Spleen (tissue), 11 donors: ENCODE results near the gene FBXL4. TPM values are rescaled to one million over a fixed set of nuclear protein-coding genes. Genes with fewer than 3 reads are reported as not detected.

ENCODE experiments used
- DNase-seq: peaks from one replicate; pipeline ENCODE4 v3.0.0-alpha.2; 2020
- H3K27ac ChIP-seq, 8 donors: fragments of 200-600 bp; sonication (generic) in 7 of 8; 1 replicate in 4 of 8; 2 replicates in 4 of 8; pipeline versions ENCODE4 v1.5.0 to v1.8.0; 2016 to 2021; ENCODE audit warnings: inconsistent platforms in 4 of 8, mild to moderate bottlenecking in 4 of 8, moderate library complexity in 1 of 8
- H3K27me3 ChIP-seq, 7 donors: fragments of 200-600 bp; sonication (generic) in 6 of 7; replicated peaks in 1 of 7; 1 replicate in 4 of 7; 2 replicates in 3 of 7; pipeline versions ENCODE4 v1.5.0 to v1.8.0; 2016 to 2021; ENCODE audit warnings: inconsistent platforms in 3 of 7, mild to moderate bottlenecking in 1 of 7
- H3K36me3 ChIP-seq, 6 donors: fragments of 200-600 bp; sonication (generic) in 5 of 6; 1 replicate in 4 of 6; 2 replicates in 2 of 6; pipeline versions ENCODE4 v1.5.0 to v1.8.0; 2016 to 2021; ENCODE audit warnings: inconsistent platforms in 2 of 6
- H3K4me1 ChIP-seq, 6 donors: fragments of 200-600 bp; sonication (generic) in 5 of 6; 1 replicate in 3 of 6; 2 replicates in 3 of 6; pipeline versions ENCODE4 v1.5.0 to v1.8.0; 2016 to 2021; ENCODE audit warnings: inconsistent platforms in 3 of 6
- H3K4me3 ChIP-seq, 8 donors: fragments of 200-600 bp; sonication (generic) in 7 of 8; 1 replicate in 4 of 8; 2 replicates in 4 of 8; pipeline versions ENCODE4 v1.5.0 to v1.8.0; 2016 to 2021; ENCODE audit warnings: inconsistent platforms in 4 of 8, mild to moderate bottlenecking in 4 of 8, moderate library complexity in 2 of 8
- H3K9me3 ChIP-seq, 8 donors: fragments of 200-600 bp; sonication (generic) in 7 of 8; 1 replicate in 4 of 8; 2 replicates in 4 of 8; pipeline versions ENCODE4 v1.5.0 to v1.8.0; 2016 to 2021; ENCODE audit warnings: inconsistent platforms in 4 of 8
- POLR2A ChIP-seq, 3 donors: fragments of 450-650 bp; IDR thresholded peaks; one replicate each; pipeline ENCODE4 v1.5.1; 2017; ENCODE audit warnings: antibody characterized with exemption in 3 of 3, mild to moderate bottlenecking in 1 of 3
- POLR2AphosphoS5 ChIP-seq, 3 donors: sonication (generic); formaldehyde crosslinking; IDR thresholded peaks; one replicate each; pipeline ENCODE4 v1.5.1; 2017; ENCODE audit warnings: antibody characterized with exemption in 3 of 3
- WGBS, 5 donors: extraction: QIAGEN DNeasy Blood & Tissue Kit in 3 of 5; methylation state at CpG; one replicate each; pipeline versions ENCODE4 v1.1.5 to v1.1.7; 2013 to 2018; 5-methylcytosine and 5-hydroxymethylcytosine counted together
- intact Hi-C: fragments of 100-400 bp; cut with DNase I; formaldehyde crosslinking; loops from one replicate; pipeline ENCODE4 v1.15.0; 2023; ENCODE audit warnings: low total_unique reads
- polyA plus RNA-seq, 3 donors: library from polyadenylated mRNA; stranded (reverse); fragments of 200-250 nt; gene quantifications; one replicate each; pipeline ENCODE4 v1.2.1, GENCODE V29; 2013
- total RNA-seq, 7 donors: library from RNA; depleted of rRNA in 3 of 7; stranded (reverse); fragments of >200 nt in 3 of 7; fragmentation: NEBNext Ultra II Directional in 4 of 7; extraction: Animal tissue kit (Norgen Biotek cat#: 25700) in 4 of 7; gene quantifications; one replicate each; pipeline versions ENCODE4 v1.1.0 to v1.2.1, GENCODE V29; 2016 to 2021
- TF ChIP-seq, protein P1 (sequence below), 11 experiments: fragments of 200-600 bp in 7 of 11; fragments of 450-650 bp in 4 of 11; sonication (generic) in 4 of 11; IDR thresholded peaks in 8 of 11; conservative IDR thresholded peaks in 3 of 11; 1 replicate in 7 of 11; 2 replicates in 4 of 11; pipeline versions ENCODE4 v1.4.0 to v1.8.0; 2016 to 2021; ENCODE audit warnings: antibody characterized with exemption in 11 of 11, inconsistent platforms in 4 of 11, mild to moderate bottlenecking in 1 of 11
- donor health status: healthy with polysubstance abuse.
- donor health status: DM: no; HTN: no; CAD: no; lungs with moderate emphysema.
- donor health status: DM: no; HTN: no; CAD: no.
- donor health status: Bipolar disorder and iron deficiency.
- donor health status: healthy.
- donor health status: DM: no; HTN: no; CAD: no.
- donor health status: DM: yes; HTN: yes; CAD: no.

Gene FBXL4
- total and polyA plus RNA-seq, 10 donors, result 2.7 to 27.0 (median 19.1) TPM

DNA sequence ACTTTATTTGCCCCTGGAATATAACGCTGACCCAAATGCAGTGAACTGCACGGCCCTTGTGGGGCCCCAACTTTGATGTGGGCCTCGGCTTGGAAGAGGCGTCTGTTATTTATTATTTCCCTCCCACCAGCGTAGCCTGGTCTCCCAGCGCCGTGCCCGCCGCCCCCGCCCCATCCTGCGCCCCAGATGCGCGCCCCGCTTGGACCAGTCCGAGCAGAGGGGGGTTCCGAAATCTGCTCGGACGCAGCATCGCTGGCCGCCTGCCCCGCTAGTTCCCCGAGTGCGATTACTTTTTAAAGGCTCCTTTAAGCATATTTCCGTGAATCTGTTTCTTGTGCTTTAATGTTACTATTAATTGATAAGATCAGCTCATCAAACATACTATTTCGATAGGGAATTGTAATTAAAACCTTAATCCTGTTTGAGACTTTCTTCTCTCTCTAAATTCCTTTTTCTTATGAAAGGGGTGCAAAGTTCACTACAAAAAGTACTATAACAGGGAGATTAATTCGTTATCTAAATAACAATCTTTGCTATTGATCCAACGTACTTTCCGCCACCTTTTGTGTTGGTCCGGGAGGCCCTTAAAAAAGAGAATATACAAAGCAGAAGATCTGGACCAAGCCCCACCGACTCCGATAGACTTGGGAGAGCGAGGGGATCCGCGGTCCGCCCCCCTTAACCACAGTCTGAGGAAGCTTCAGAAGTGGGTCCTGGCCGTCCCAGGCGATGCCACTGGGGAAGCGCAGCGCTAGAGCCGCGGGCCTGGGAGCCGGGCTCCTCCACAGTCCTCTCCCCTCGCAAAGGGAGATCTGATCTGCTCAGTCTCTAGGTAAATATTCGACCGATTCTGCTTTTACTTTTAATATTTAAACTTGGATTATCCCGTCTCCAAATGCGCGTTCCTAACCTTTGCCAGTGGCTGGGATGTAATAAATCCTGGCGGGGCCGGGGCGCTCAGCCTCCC is 103.2 kb downstream of the FBXL4 start:
- TF ChIP-seq POLR2AphosphoS5 (IDR thresholded peaks at IDR 0.05) (no peak), POLR2A (IDR thresholded peaks at IDR 0.05) (no peak)
- TF ChIP-seq, protein P1, sequence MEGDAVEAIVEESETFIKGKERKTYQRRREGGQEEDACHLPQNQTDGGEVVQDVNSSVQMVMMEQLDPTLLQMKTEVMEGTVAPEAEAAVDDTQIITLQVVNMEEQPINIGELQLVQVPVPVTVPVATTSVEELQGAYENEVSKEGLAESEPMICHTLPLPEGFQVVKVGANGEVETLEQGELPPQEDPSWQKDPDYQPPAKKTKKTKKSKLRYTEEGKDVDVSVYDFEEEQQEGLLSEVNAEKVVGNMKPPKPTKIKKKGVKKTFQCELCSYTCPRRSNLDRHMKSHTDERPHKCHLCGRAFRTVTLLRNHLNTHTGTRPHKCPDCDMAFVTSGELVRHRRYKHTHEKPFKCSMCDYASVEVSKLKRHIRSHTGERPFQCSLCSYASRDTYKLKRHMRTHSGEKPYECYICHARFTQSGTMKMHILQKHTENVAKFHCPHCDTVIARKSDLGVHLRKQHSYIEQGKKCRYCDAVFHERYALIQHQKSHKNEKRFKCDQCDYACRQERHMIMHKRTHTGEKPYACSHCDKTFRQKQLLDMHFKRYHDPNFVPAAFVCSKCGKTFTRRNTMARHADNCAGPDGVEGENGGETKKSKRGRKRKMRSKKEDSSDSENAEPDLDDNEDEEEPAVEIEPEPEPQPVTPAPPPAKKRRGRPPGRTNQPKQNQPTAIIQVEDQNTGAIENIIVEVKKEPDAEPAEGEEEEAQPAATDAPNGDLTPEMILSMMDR (IDR thresholded peaks at IDR 0.05 in 8 of 11, conservative IDR thresholded peaks at IDR 0.05 in 3 of 11), result peak in 1 of 11 experiments; percentile 1
- no peak for DNase-seq
- Histone ChIP-seq H3K27ac (no peak overlapping the region), H3K36me3 (no peaks in the 10 kb centered on the region), H3K9me3 (no peaks in the 10 kb centered on the region), H3K4me1 (peaks cover 15 to 57% (median 45%) of the 10 kb centered on the region in 6 donors), H3K27me3 (peaks cover 16 to 100% (median 96%) of the 10 kb centered on the region in 7 donors), H3K4me3 (peak overlapping the region in 6 of 8 donors; percentile 7 to 59 (median 24))
- intact Hi-C loops, result no loop called here
- WGBS, 5 donors, result 7 to 9% (median 8%) methylated on average over 49 to 51 of the region's 51 CpGs

DNA sequence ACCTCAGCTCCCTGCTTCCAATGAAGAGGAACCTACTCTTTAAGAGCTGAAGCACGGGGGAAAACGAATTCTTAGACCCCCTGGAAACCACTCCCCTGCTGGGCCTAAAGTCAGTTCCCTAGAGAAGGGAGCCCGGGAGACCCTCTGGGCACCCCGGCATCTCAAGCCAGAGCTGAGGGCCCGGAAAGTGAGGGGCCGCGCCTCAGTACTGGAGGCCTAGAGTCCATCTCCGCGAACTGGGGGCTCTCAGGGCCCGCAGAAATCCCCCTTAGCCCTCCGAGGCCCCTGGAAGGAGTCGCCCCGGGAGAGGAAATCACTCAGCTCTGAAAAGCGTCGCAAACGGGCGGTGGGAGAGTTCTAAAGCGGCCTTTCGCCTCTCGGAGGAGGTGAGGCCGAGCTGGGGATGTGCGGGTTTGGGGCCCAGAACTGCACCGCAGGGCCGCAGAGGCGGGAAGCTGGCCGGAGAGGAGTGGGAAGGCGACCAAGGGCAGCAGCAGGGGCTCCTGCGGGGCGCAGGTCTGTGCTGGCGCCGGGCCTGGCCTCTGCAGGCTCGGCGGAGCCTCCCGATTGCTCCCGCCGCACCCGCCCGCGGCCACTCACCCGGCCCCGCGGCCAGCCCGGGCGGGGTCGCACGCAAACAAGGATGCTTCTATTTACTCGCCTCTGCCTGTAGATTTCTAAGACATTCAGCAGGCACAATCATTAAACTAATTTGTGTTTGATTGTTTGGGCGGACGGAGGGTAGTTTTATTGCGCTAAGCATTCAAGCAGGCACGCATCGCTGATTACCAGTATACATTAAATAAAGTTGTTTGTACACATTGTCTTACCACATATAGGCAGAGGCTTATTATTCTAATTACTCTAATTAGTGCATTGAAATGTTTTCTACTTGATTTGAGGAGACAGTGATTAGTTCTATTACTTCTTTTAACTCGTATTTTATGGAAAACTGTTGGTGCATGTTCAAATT is 104.2 kb downstream of the FBXL4 start:
- DNase-seq, result peak; percentile 62
- intact Hi-C loops, result no loop called here
- TF ChIP-seq, protein P1 (IDR thresholded peaks at IDR 0.05 in 8 of 11, conservative IDR thresholded peaks at IDR 0.05 in 3 of 11), result no peak
- TF ChIP-seq POLR2A (IDR thresholded peaks at IDR 0.05) (no peak), POLR2AphosphoS5 (IDR thresholded peaks at IDR 0.05) (no peak)
- Histone ChIP-seq H3K27ac (no peak overlapping the region), H3K9me3 (no peaks in the 10 kb centered on the region), H3K4me1 (peaks cover 15 to 54% (median 43%) of the 10 kb centered on the region in 6 donors), H3K4me3 (peak overlapping the region in 1 of 8 donors; percentile 30), H3K36me3 (no peaks in the 10 kb centered on the region), H3K27me3 (peaks cover 16 to 100% (median 100%) of the 10 kb centered on the region in 7 donors)
- 6 to 12% (median 8%) methylated on average over 29 to 53 of the region's 53 CpGs for WGBS, 5 donors

DNA sequence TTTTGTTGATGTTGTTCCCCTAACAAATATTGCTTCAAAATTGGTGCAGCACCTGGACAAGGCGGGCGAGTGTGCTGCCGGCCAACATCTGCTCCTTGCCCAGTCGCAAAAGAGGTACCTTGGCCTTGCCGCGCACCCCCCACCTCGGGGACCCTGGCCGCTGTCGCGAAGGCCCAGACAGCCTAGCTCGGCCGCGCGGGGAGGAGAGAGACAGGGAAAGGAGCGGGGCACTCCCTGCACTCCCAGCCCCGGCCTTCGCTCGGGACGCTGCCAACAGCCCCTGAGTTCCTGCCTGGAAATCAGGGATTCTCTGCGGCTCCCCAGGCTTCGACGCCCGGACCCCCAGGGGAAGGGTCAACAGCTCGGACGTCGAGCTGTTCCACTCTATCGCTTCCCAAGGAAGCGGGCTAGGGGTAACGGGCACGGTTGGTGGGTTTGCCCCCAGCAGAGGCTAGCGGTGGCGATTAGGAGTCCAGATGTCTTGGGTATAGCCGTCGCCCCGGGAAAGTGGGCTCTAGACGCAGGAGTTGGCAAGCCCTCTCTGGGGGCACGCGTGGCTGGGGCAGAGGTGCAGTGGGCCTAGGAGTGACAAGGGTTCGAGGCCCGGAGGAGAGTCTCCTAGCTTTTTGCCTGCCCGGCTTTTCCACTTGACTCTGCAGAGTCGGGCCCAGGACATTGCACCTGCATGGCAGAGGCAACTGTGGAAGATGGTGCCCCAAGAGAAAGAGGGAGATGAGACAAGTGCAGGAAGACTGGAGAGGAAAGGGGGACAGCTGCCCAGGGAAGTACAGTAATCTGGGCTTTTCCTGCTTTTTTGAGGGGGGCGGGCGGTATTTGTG is 105.2 kb downstream of the FBXL4 start:
- H3K27me3 ChIP-seq, result peaks cover 16 to 100% (median 100%) of the 10 kb centered on the region in 7 donors
- DNase-seq, result peak; percentile 73
- no peak for TF ChIP-seq POLR2A (IDR thresholded peaks at IDR 0.05)
- no peak for TF ChIP-seq POLR2AphosphoS5 (IDR thresholded peaks at IDR 0.05)
- TF ChIP-seq, protein P1 (IDR thresholded peaks at IDR 0.05 in 8 of 11, conservative IDR thresholded peaks at IDR 0.05 in 3 of 11), result no peak

More for the DNA sequence above, 105.2 kb downstream of the FBXL4 start:
- intact Hi-C loops, result no loop called here
- Histone ChIP-seq H3K9me3 (no peaks in the 10 kb centered on the region), H3K27ac (no peak overlapping the region), H3K4me3 (no peak overlapping the region), H3K36me3 (no peaks in the 10 kb centered on the region), H3K4me1 (peaks cover 9 to 44% (median 33%) of the 10 kb centered on the region in 6 donors)
- 8 to 11% (median 9%) methylated on average over 18 to 44 of the region's 44 CpGs for WGBS, 5 donors
